ENCODE data around the gene CDYL2.

- TF ChIP-seq POLR2A (IDR thresholded peaks at IDR 0.05) = no peak
- TF ChIP-seq CTCF (IDR thresholded peaks at IDR 0.05 in 4 of 5, conservative IDR thresholded peaks at IDR 0.05 in 1 of 5) = no peak
Observed at GRCh38 chr16:80831039-80831438, 26.6 kb upstream of the CDYL2 start.
